Upper lobe of left lung (tissue), 4 donors: ENCODE measurements around the gene HS3ST3A1.

Source experiments
- CTCF ChIP-seq, 6 experiments: fragments of 450-650 bp in 4 of 6; fragments of 200-600 bp in 2 of 6; sonication (generic) in 2 of 6; IDR thresholded peaks; one replicate each; pipeline ENCODE4 v1.5.1; 2016 to 2019; ENCODE audit warnings: antibody characterized with exemption in 6 of 6
- EP300 ChIP-seq, 4 donors: sonication (generic); formaldehyde crosslinking; IDR thresholded peaks; one replicate each; pipeline ENCODE4 v1.5.1; 2017; ENCODE audit warnings: antibody characterized with exemption in 4 of 4, control low read depth in 2 of 4
- POLR2AphosphoS5 ChIP-seq, 2 donors: sonication (generic); formaldehyde crosslinking; IDR thresholded peaks; one replicate each; pipeline ENCODE4 v1.5.1; 2017; ENCODE audit warnings: antibody characterized with exemption in 2 of 2

- TF ChIP-seq POLR2AphosphoS5 (IDR thresholded peaks at IDR 0.05) (no peak), CTCF (IDR thresholded peaks at IDR 0.05) (no peak), EP300 (IDR thresholded peaks at IDR 0.05) (no peak)
Observed at GRCh38 chr17:13569398-13570123, 32.2 kb downstream of the HS3ST3A1 start.
